Omental fat pad (tissue), 4 donors: ENCODE measurements around the gene TBC1D23. TPM values are rescaled to one million over a fixed set of nuclear protein-coding genes. Genes with fewer than 3 reads are reported as not detected.

Experiments used
- ATAC-seq: fragments of 150-250 bp; one replicate; pipeline ENCODE4 v1.9.1; 2016; ENCODE audit warnings: mild to moderate bottlenecking, moderate library complexity; ENCODE audit not compliant: low FRiP score
- DNase-seq: peaks from one replicate; pipeline ENCODE4 v3.0.0-alpha.2; 2019; ENCODE audit warnings: low spot score
- total RNA-seq, 4 donors: library from RNA; depleted of rRNA; stranded (reverse); fragments of >200 nt; gene quantifications; one replicate each; pipeline ENCODE4 v1.1.0, GENCODE V29; 2016
- TF ChIP-seq, protein P1 (sequence below), 3 donors: fragments of 450-650 bp; IDR thresholded peaks; one replicate each; pipeline ENCODE4 v1.5.1; 2016 to 2017; ENCODE audit warnings: antibody characterized with exemption in 3 of 3, mild to moderate bottlenecking in 3 of 3, moderate library complexity in 2 of 3

The TBC1D23 gene
- total RNA-seq, 4 donors from 2014 or later = 27.8 to 47.3 (median 31.5) TPM

GRCh38 chr3:100264242-100264641 is 3.5 kb downstream of the TBC1D23 start:
- no peak for DNase-seq
- no peak for ATAC-seq
- TF ChIP-seq, protein P1, sequence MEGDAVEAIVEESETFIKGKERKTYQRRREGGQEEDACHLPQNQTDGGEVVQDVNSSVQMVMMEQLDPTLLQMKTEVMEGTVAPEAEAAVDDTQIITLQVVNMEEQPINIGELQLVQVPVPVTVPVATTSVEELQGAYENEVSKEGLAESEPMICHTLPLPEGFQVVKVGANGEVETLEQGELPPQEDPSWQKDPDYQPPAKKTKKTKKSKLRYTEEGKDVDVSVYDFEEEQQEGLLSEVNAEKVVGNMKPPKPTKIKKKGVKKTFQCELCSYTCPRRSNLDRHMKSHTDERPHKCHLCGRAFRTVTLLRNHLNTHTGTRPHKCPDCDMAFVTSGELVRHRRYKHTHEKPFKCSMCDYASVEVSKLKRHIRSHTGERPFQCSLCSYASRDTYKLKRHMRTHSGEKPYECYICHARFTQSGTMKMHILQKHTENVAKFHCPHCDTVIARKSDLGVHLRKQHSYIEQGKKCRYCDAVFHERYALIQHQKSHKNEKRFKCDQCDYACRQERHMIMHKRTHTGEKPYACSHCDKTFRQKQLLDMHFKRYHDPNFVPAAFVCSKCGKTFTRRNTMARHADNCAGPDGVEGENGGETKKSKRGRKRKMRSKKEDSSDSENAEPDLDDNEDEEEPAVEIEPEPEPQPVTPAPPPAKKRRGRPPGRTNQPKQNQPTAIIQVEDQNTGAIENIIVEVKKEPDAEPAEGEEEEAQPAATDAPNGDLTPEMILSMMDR (IDR thresholded peaks at IDR 0.05) = no peak

GRCh38 chr3:100265016-100265415 is 4.2 kb downstream of the TBC1D23 start:
- no peak for DNase-seq
- TF ChIP-seq, protein P1 (IDR thresholded peaks at IDR 0.05) = no peak
- ATAC-seq = no peak

GRCh38 chr3:100266531-100266930 is 5.7 kb downstream of the TBC1D23 start:
- TF ChIP-seq, protein P1 (IDR thresholded peaks at IDR 0.05) = no peak
- ATAC-seq = no peak

DNA sequence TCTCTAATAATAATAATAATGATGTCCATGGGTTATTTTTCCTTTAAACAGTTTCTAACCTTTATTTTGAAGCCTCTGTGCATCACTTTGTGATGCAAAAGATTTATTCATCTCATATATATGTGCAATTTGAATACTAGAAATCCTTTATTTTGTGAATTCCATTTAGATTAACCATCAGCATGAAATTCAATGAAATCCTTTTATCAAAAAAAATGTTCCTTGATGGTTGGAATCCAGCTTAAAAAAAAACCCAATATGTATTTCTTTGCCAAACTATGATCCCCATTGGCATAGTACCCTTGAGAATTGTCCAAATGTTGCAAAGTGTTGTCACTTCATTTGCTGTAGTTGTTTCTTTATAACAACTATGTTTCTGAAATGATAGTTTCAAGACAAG is 7.4 kb downstream of the TBC1D23 start:
- DNase-seq (no peak), ATAC-seq (no peak)
- TF ChIP-seq, protein P1 (IDR thresholded peaks at IDR 0.05) = no peak

More at GRCh38 chr3:100266531-100266930, 5.7 kb downstream of the TBC1D23 start:
- DNase-seq = no peak

DNA sequence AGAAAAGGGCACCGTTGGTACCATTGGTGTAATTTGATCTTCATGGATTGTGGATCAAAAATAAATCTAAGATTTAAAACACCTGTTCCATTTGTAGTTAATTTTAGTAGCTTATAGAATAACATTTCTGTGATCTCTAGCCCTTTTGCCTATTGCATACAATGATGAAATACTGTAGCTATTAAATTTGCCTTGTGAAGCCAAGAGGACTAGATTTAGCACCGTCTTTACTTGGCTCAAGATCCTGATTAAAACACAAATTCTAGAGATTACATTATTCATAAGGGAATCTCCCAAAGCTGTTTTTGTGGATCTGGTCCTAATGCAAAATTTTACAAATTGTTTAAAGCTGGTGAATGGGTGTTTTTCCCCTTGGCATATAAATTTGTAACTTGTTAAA is 8.2 kb downstream of the TBC1D23 start:
- TF ChIP-seq, protein P1 (IDR thresholded peaks at IDR 0.05) = no peak
- ATAC-seq (no peak), DNase-seq (no peak)

- TF ChIP-seq, protein P1 (IDR thresholded peaks at IDR 0.05) = no peak
- ATAC-seq (peak; percentile 88), DNase-seq (no peak)
Measured at GRCh38 chr3:100269410-100270214, 8.8 kb downstream of the TBC1D23 start.

DNA sequence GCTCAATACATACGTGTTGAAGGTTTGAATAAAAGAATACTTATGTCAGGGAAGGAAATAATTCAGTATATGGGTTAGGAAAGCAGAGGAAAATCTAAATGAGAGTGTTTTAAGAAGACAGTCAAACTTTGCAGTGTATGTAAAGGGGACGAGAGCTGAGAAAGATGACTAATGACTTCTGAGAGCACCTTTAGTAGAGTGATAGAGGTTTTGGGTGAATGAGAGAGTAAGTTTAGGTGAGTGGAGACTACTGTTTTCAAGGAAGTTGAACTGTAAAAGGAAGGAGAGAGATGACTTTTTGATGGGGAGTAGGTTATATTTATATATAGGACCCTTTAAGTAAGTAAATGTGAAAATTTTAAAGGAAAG is 9.4 kb downstream of the TBC1D23 start:
- DNase-seq (no peak), ATAC-seq (no peak)
- TF ChIP-seq, protein P1 (IDR thresholded peaks at IDR 0.05) = no peak
